Activated CD4-positive, alpha-beta memory T cell treated with anti-CD3 and anti-CD28 coated beads for 36 hours (primary cell): Measurements from ENCODE around the gene MEIOC. TPM values are rescaled to one million over a fixed set of nuclear protein-coding genes. Genes with fewer than 3 reads are reported as not detected.
"Not testable (repeated sequence)": the region's sequence is repeated elsewhere in the genome, so short reads cannot be mapped to it uniquely, and the experiment has no call there.

Experiments
- CTCF ChIA-PET: fragments of 350-600 bp; sonication (Branson Sonifier 250); formaldehyde crosslinking; loops from one replicate; lab custom pipeline; 2021; ENCODE audit warnings: antibody characterized with exemption, inconsistent platforms; lab: Charles Lee
- POLR2A ChIA-PET: fragments of 350-600 bp; sonication (Branson Sonifier 250); formaldehyde crosslinking; loops from one replicate; lab custom pipeline; 2021; ENCODE audit warnings: antibody characterized with exemption; lab: Charles Lee
- DNase-seq: peaks from one replicate; pipeline ENCODE4 v3.0.0-alpha.2; 2020
- H3K27ac Mint-ChIP-seq: one replicate; pipeline ENCODE4 v1.8.0; 2021; ENCODE audit warnings: mixed read lengths
- H3K27me3 Mint-ChIP-seq: one replicate; pipeline ENCODE4 v1.8.0; 2021; ENCODE audit warnings: mixed read lengths
- H3K36me3 Mint-ChIP-seq: one replicate; pipeline ENCODE4 v1.8.0; 2021; ENCODE audit warnings: mixed read lengths
- H3K4me1 Mint-ChIP-seq: one replicate; pipeline ENCODE4 v1.8.0; 2021; ENCODE audit warnings: low read depth, mixed read lengths
- H3K4me3 Mint-ChIP-seq: one replicate; pipeline ENCODE4 v1.8.0; 2021; ENCODE audit warnings: mild to moderate bottlenecking, mixed read lengths
- H3K9me3 Mint-ChIP-seq: one replicate; pipeline ENCODE4 v1.8.0; 2021; ENCODE audit warnings: mixed read lengths
- intact Hi-C: fragments of 100-400 bp; cut with micrococcal nuclease; formaldehyde crosslinking; loops from one replicate; pipeline ENCODE4 v1.15.1; 2023
- total RNA-seq, 2 experiments: library from RNA; stranded (reverse); gene quantifications; one replicate each; pipeline ENCODE4 v1.2.3, GENCODE V29; 2021

MEIOC gene
- total RNA-seq, 2 experiments from 2014 or later: 0.33 to 0.46 TPM

GRCh38 chr17:44628243-44629188 is 27.8 kb upstream of the MEIOC start:
- Mint-ChIP-seq H3K4me3 (no peak overlapping the region), H3K9me3 (no peaks in the 10 kb centered on the region), H3K27me3 (peaks cover 12% of the 10 kb centered on the region), H3K36me3 (no peaks in the 10 kb centered on the region), H3K4me1 (no peaks in the 10 kb centered on the region), H3K27ac (no peak overlapping the region)
- POLR2A ChIA-PET: interaction anchor here (0.6 kb wide), 1 partner anchor 669 kb away, joined by 3 read pairs; no protein-coding TSS in a partner anchor
- intact Hi-C loops: no loop called here
- no peak for DNase-seq
- CTCF ChIA-PET: no interaction called here

- Mint-ChIP-seq H3K36me3 (no peaks in the 10 kb centered on the region), H3K4me3 (no peak overlapping the region), H3K27ac (no peak overlapping the region), H3K4me1 (no peaks in the 10 kb centered on the region), H3K9me3 (no peaks in the 10 kb centered on the region), H3K27me3 (peaks cover 12% of the 10 kb centered on the region)
- ChIA-PET CTCF (no interaction called here), POLR2A (interaction anchor here (0.6 kb wide), 1 partner anchor 668 kb away, joined by 3 read pairs; no protein-coding TSS in a partner anchor)
- intact Hi-C loops: no loop called here
- no peak for DNase-seq
Observed at GRCh38 chr17:44629314-44629713, 27.0 kb upstream of the MEIOC start.

- POLR2A ChIA-PET: interaction anchor here (0.6 kb wide), 1 partner anchor 17 kb away, joined by 3 read pairs; no protein-coding TSS in a partner anchor
- Mint-ChIP-seq H3K4me3 (no peak overlapping the region), H3K9me3 (no peaks in the 10 kb centered on the region), H3K4me1 (no peaks in the 10 kb centered on the region), H3K36me3 (no peaks in the 10 kb centered on the region), H3K27ac (no peak overlapping the region), H3K27me3 (peaks cover 12% of the 10 kb centered on the region)
- CTCF ChIA-PET: interaction anchor here (1.1 kb wide), 1 partner anchor 95 kb away, joined by 3 read pairs; no protein-coding TSS in a partner anchor
- intact Hi-C loops: no loop called here
- no peak for DNase-seq
Observed at GRCh38 chr17:44630703-44631102, 25.6 kb upstream of the MEIOC start.

GRCh38 chr17:44633998-44634397 is 22.3 kb upstream of the MEIOC start:
- intact Hi-C loops: no loop called here
- no peaks in the 10 kb centered on the region for H3K4me1 Mint-ChIP-seq
- DNase-seq: no peak
- POLR2A ChIA-PET: no interaction called here
- no peak overlapping the region for H3K27ac Mint-ChIP-seq
- no peaks in the 10 kb centered on the region for H3K9me3 Mint-ChIP-seq
- CTCF ChIA-PET: interaction anchor here (2.4 kb wide), 1 partner anchor 100 kb away, joined by 7 read pairs; no protein-coding TSS in a partner anchor
- no peak overlapping the region for H3K4me3 Mint-ChIP-seq
- H3K27me3 Mint-ChIP-seq: peaks cover 11% of the 10 kb centered on the region
- H3K36me3 Mint-ChIP-seq: no peaks in the 10 kb centered on the region

- H3K36me3 Mint-ChIP-seq, H3K27ac Mint-ChIP-seq, POLR2A ChIA-PET, DNase-seq, intact Hi-C loops, H3K4me1 Mint-ChIP-seq, H3K9me3 Mint-ChIP-seq, H3K27me3 Mint-ChIP-seq, H3K4me3 Mint-ChIP-seq: not testable (repeated sequence)
- CTCF ChIA-PET: interaction anchor here (2.4 kb wide), 1 partner anchor 100 kb away, joined by 7 read pairs; no protein-coding TSS in a partner anchor
Observed at GRCh38 chr17:44634401-44634800, 21.9 kb upstream of the MEIOC start.

GRCh38 chr17:44636562-44636961 is 19.7 kb upstream of the MEIOC start:
- Mint-ChIP-seq H3K27ac (no peak overlapping the region), H3K36me3 (no peaks in the 10 kb centered on the region), H3K4me1 (no peaks in the 10 kb centered on the region), H3K4me3 (no peak overlapping the region), H3K9me3 (no peaks in the 10 kb centered on the region), H3K27me3 (peaks cover 8% of the 10 kb centered on the region)
- ChIA-PET CTCF (interaction anchor here (1.3 to 2.4 kb wide), 2 partner anchors 103 kb away, joined by 7 to 9 read pairs; no protein-coding TSS in a partner anchor), POLR2A (no interaction called here)
- intact Hi-C loops: loop anchor here (5.0 kb wide), 1 partner anchor 104 kb away; no protein-coding TSS in a partner anchor
- no peak for DNase-seq

- Mint-ChIP-seq H3K27ac (no peak overlapping the region), H3K4me3 (no peak overlapping the region), H3K27me3 (peaks cover 8% of the 10 kb centered on the region), H3K9me3 (no peaks in the 10 kb centered on the region), H3K4me1 (no peaks in the 10 kb centered on the region), H3K36me3 (no peaks in the 10 kb centered on the region)
- POLR2A ChIA-PET: no interaction called here
- intact Hi-C loops: loop anchor here (5.0 kb wide), 1 partner anchor 105 kb away; no protein-coding TSS in a partner anchor
- DNase-seq: no peak
- CTCF ChIA-PET: interaction anchor here (0.7 to 1.3 kb wide), 2 partner anchors 103 to 291 kb away, joined by 3 to 9 read pairs; no protein-coding TSS in a partner anchor
Observed at GRCh38 chr17:44637066-44637465, 19.2 kb upstream of the MEIOC start.

- CTCF ChIA-PET: interaction anchor here (1.3 kb wide), 1 partner anchor 109 kb away, joined by 6 read pairs; no protein-coding TSS in a partner anchor
- no peaks in the 10 kb centered on the region for H3K9me3 Mint-ChIP-seq
- no peaks in the 10 kb centered on the region for H3K4me1 Mint-ChIP-seq
- intact Hi-C loops: no loop called here
- no peak for DNase-seq
- POLR2A ChIA-PET: no interaction called here
- H3K36me3 Mint-ChIP-seq: no peaks in the 10 kb centered on the region
- peaks cover 15% of the 10 kb centered on the region for H3K27me3 Mint-ChIP-seq
- no peak overlapping the region for H3K4me3 Mint-ChIP-seq
- no peak overlapping the region for H3K27ac Mint-ChIP-seq
Observed at GRCh38 chr17:44642834-44643233, 13.4 kb upstream of the MEIOC start.

- Mint-ChIP-seq H3K36me3 (no peaks in the 10 kb centered on the region), H3K9me3 (no peaks in the 10 kb centered on the region), H3K27ac (no peak overlapping the region), H3K27me3 (peaks cover 15% of the 10 kb centered on the region), H3K4me1 (no peaks in the 10 kb centered on the region), H3K4me3 (no peak overlapping the region)
- ChIA-PET CTCF (no interaction called here), POLR2A (interaction anchor here (0.6 kb wide), 1 partner anchor 435 kb away, joined by 3 read pairs; no protein-coding TSS in a partner anchor)
- no peak for DNase-seq
- intact Hi-C loops: no loop called here
Observed at GRCh38 chr17:44645341-44645740, 10.9 kb upstream of the MEIOC start.

GRCh38 chr17:44646280-44646679 is 10.0 kb upstream of the MEIOC start:
- Mint-ChIP-seq H3K27me3 (peaks cover 20% of the 10 kb centered on the region), H3K27ac (no peak overlapping the region), H3K4me1 (no peaks in the 10 kb centered on the region), H3K36me3 (no peaks in the 10 kb centered on the region), H3K9me3 (no peaks in the 10 kb centered on the region), H3K4me3 (no peak overlapping the region)
- intact Hi-C loops: no loop called here
- ChIA-PET POLR2A (no interaction called here), CTCF (no interaction called here)
- DNase-seq: no peak

GRCh38 chr17:44647736-44648135 is 8.5 kb upstream of the MEIOC start:
- POLR2A ChIA-PET: no interaction called here
- no peaks in the 10 kb centered on the region for H3K9me3 Mint-ChIP-seq
- H3K4me1 Mint-ChIP-seq: no peaks in the 10 kb centered on the region
- no peak overlapping the region for H3K27ac Mint-ChIP-seq
- CTCF ChIA-PET: interaction anchor here (0.6 to 0.7 kb wide), 2 partner anchors 218 to 1175 kb away, joined by 3 to 5 read pairs; no protein-coding TSS in a partner anchor
- DNase-seq: no peak
- intact Hi-C loops: no loop called here
- H3K27me3 Mint-ChIP-seq: peaks cover 18% of the 10 kb centered on the region
- H3K4me3 Mint-ChIP-seq: no peak overlapping the region
- H3K36me3 Mint-ChIP-seq: no peaks in the 10 kb centered on the region

- Mint-ChIP-seq H3K9me3 (no peaks in the 10 kb centered on the region), H3K36me3 (no peaks in the 10 kb centered on the region), H3K4me3 (no peak overlapping the region), H3K27me3 (peaks cover 17% of the 10 kb centered on the region), H3K27ac (no peak overlapping the region), H3K4me1 (no peaks in the 10 kb centered on the region)
- DNase-seq: no peak
- intact Hi-C loops: no loop called here
- ChIA-PET POLR2A (no interaction called here), CTCF (no interaction called here)
Observed at GRCh38 chr17:44648963-44649362, 7.3 kb upstream of the MEIOC start.
